ENCODE results near the gene TBKBP1.

TBKBP1 gene

DNA sequence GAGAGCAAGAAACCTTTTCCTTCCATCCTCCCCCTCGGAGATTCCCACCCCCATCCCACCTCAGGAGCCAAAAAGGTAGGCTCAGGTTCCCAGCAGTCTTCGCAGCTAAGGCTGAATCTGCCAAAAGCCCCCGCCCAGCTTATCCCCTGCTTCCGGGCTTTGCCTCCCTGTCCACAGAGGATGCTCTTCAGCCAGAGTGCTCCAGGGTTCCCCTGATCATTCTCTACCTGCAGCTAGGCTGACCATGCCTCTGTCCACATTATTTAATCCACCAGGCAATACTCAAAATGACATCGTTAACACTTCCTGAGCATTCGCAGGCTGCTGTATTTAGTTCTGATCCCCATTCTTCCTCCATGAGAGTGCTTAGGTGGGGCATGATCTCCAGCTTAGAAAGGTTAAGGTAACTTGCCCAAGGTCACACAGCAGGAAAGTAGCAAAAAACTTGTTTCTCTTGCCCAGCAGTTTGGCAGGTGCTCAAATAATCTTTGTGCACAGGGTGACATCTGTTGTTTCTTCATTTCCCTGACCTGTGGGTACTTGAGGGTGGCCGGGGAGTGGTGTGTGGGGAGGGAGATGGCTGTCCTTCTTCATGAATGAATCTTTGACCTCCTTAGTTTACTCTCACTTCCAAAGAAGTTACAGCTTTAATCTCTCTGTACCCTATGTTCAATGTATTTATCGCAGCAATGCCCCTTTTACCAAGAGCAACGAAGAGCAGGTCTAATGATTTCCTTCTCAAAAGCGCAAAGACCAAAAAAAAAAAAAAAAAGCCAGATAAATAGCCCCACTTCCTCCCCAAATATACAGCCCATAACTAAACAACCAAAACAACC is 848 bp upstream of the TBKBP1 start:
- Histone ChIP-seq H3K9me3 (ENCODE audit: low read length) (no peaks in the 10 kb centered on the region), H3K36me3 (ENCODE audit: insufficient read depth, low read length) (0 out of 2 replicates have a peak, but pooled peaks cover 4% of the 10 kb centered on the region), H3K4me3 (ENCODE audit: low read depth, low read length, poor library complexity, severe bottlenecking) (peak overlapping the region; percentile 61), H4K20me1 (ENCODE audit: insufficient read depth, low read length) (no peaks in the 10 kb centered on the region), H3F3A (ENCODE audit: insufficient read depth, low read length) (peaks cover 3% of the 10 kb centered on the region; the same call in 1 of the 2 replicates), H3K9me2 (ENCODE audit: low read depth, low read length) (no peaks in the 10 kb centered on the region), H3K27ac (ENCODE audit: low read depth, low read length, poor library complexity, severe bottlenecking) (peak overlapping the region; percentile 91), H3K9ac (ENCODE audit: low read length) (peak overlapping the region; percentile 67), H3K4me2 (ENCODE audit: low read length) (peak overlapping the region; percentile 73), H3K27me3 (ENCODE audit: insufficient read depth, low read length) (no peaks in the 10 kb centered on the region), H2AFZ (ENCODE audit: low read length) (no peak overlapping the region), H3K4me1 (ENCODE audit: insufficient read depth, low read length, severe bottlenecking) (peaks cover 40% of the 10 kb centered on the region), H3K79me2 (ENCODE audit: insufficient read depth, low read length) (no peaks in the 10 kb centered on the region)
- no peak for TF ChIP-seq EZH2 (IDR thresholded peaks at IDR 0.05; ENCODE audit: borderline replicate concordance, low read length)
- TF ChIP-seq, protein P1, sequence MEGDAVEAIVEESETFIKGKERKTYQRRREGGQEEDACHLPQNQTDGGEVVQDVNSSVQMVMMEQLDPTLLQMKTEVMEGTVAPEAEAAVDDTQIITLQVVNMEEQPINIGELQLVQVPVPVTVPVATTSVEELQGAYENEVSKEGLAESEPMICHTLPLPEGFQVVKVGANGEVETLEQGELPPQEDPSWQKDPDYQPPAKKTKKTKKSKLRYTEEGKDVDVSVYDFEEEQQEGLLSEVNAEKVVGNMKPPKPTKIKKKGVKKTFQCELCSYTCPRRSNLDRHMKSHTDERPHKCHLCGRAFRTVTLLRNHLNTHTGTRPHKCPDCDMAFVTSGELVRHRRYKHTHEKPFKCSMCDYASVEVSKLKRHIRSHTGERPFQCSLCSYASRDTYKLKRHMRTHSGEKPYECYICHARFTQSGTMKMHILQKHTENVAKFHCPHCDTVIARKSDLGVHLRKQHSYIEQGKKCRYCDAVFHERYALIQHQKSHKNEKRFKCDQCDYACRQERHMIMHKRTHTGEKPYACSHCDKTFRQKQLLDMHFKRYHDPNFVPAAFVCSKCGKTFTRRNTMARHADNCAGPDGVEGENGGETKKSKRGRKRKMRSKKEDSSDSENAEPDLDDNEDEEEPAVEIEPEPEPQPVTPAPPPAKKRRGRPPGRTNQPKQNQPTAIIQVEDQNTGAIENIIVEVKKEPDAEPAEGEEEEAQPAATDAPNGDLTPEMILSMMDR (IDR thresholded peaks at IDR 0.05; ENCODE audit: low read length), result 0 out of 2 replicates have a peak, but pooled peaks have one; percentile 10

- H3K9ac ChIP-seq (ENCODE audit: low read length), result peak overlapping the region; percentile 75
- H3K4me2 ChIP-seq (ENCODE audit: low read length), result peak overlapping the region; percentile 98
- peaks cover 40% of the 10 kb centered on the region for H3K4me1 ChIP-seq (ENCODE audit: insufficient read depth, low read length, severe bottlenecking)
- TF ChIP-seq, protein P1 (IDR thresholded peaks at IDR 0.05; ENCODE audit: low read length), result no peak
- no peak for TF ChIP-seq EZH2 (IDR thresholded peaks at IDR 0.05; ENCODE audit: borderline replicate concordance, low read length)
- no peak overlapping the region for H2AFZ ChIP-seq (ENCODE audit: low read length)
- H3F3A ChIP-seq (ENCODE audit: insufficient read depth, low read length), result peaks cover 3% of the 10 kb centered on the region; the same call in 1 of the 2 replicates
- H3K27me3 ChIP-seq (ENCODE audit: insufficient read depth, low read length), result no peaks in the 10 kb centered on the region
- H3K4me3 ChIP-seq (ENCODE audit: low read depth, low read length, poor library complexity, severe bottlenecking), result peak overlapping the region; percentile 61
- peaks cover 10% of the 10 kb centered on the region; the same call in 1 of the 2 replicates for H3K36me3 ChIP-seq (ENCODE audit: insufficient read depth, low read length)
- H3K9me2 ChIP-seq (ENCODE audit: low read depth, low read length), result no peaks in the 10 kb centered on the region
- no peaks in the 10 kb centered on the region for H3K9me3 ChIP-seq (ENCODE audit: low read length)
- H4K20me1 ChIP-seq (ENCODE audit: insufficient read depth, low read length), result no peaks in the 10 kb centered on the region
- H3K27ac ChIP-seq (ENCODE audit: low read depth, low read length, poor library complexity, severe bottlenecking), result peak overlapping the region; percentile 60
- H3K79me2 ChIP-seq (ENCODE audit: insufficient read depth, low read length), result no peaks in the 10 kb centered on the region
Observed at GRCh38 chr17:47694581-47695428, 844 bp downstream of the TBKBP1 start.

DNA sequence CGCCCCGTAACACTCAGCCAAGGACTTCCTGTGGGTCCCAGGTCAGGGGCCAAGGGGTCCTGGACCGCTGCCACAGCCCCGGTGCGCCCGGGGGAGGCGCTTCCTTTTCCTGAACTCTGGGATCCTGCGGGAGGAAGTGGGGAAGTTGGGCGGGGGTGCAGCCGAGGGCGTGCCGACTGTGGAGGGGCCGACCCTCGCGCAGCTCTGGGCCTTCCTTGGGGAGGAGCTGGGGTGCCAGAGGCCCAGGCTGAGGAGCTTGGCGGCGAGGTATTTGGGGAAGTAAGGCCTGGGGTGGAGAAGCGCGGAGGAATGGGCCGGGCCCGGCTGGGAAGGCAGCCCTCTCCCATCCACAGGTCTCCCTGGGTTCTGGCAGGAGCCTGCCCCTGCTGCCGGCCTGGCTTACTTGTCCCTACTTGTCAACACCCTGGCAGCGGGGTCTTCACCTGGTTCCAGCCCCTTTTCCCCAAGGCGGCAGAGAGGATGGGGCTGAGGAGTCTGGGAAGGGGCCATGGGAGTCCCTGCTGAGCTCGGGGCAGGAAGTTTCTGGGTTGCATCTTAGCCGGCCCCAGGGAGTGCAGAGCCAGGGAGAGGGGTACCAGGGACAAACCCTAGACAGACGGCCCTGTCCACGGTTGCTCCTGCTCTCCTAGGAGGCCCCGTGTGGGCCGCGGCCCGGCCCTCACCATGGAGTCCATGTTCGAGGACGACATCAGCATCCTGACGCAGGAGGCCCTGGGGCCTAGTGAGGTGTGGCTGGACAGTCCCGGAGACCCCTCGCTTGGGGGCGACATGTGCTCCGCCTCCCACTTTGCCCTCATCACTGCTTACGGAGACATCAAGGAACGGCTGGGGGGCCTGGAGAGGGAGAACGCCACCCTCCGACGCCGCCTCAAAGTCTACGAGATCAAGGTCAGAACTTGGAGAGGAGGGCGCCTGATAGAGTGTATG is 1.7 kb downstream of the TBKBP1 start:
- peak overlapping the region; percentile 98 for H3K4me2 ChIP-seq (ENCODE audit: low read length)
- H3K27ac ChIP-seq (ENCODE audit: low read depth, low read length, poor library complexity, severe bottlenecking), result peak overlapping the region; percentile 60
- H2AFZ ChIP-seq (ENCODE audit: low read length), result no peak overlapping the region
- no peaks in the 10 kb centered on the region for H3K79me2 ChIP-seq (ENCODE audit: insufficient read depth, low read length)
- H3K9ac ChIP-seq (ENCODE audit: low read length), result peak overlapping the region; percentile 75
- H3K4me3 ChIP-seq (ENCODE audit: low read depth, low read length, poor library complexity, severe bottlenecking), result peak overlapping the region; percentile 61
- peaks cover 3% of the 10 kb centered on the region; the same call in 1 of the 2 replicates for H3F3A ChIP-seq (ENCODE audit: insufficient read depth, low read length)
- H3K4me1 ChIP-seq (ENCODE audit: insufficient read depth, low read length, severe bottlenecking), result peaks cover 40% of the 10 kb centered on the region
- no peaks in the 10 kb centered on the region for H3K27me3 ChIP-seq (ENCODE audit: insufficient read depth, low read length)
- H3K36me3 ChIP-seq (ENCODE audit: insufficient read depth, low read length), result peaks cover 15% of the 10 kb centered on the region
- no peaks in the 10 kb centered on the region for H3K9me2 ChIP-seq (ENCODE audit: low read depth, low read length)
- H3K9me3 ChIP-seq (ENCODE audit: low read length), result no peaks in the 10 kb centered on the region
- TF ChIP-seq EZH2 (IDR thresholded peaks at IDR 0.05; ENCODE audit: borderline replicate concordance, low read length), result no peak
- H4K20me1 ChIP-seq (ENCODE audit: insufficient read depth, low read length), result no peaks in the 10 kb centered on the region

Data from OCI-LY1 (cell line).